Heart left ventricle (tissue), 16 donors: ENCODE results near the gene KCNMA1. TPM values are rescaled to one million over a fixed set of nuclear protein-coding genes. Genes with fewer than 3 reads are reported as not detected.

ENCODE experiments used
- ATAC-seq, 4 donors: fragments of 200-7000 bp; cut with Tn5 transposase; one replicate each; pipeline ENCODE4 v1.9.1; 2020 to 2022; ENCODE audit warnings: moderate library complexity in 4 of 4, mild to moderate bottlenecking in 3 of 4, moderate number of reproducible peaks in 1 of 4
- DNase-seq, 5 donors: peaks; one replicate each; pipeline ENCODE4 v3.0.0-alpha.2; 2020
- H3K27ac ChIP-seq, 12 donors: fragments of 200-600 bp; sonication (generic) in 4 of 12; one replicate each; pipeline versions ENCODE4 v1.5.0 to v1.8.0; 2016 to 2022; ENCODE audit warnings: mild to moderate bottlenecking in 2 of 12
- H3K27me3 ChIP-seq, 9 donors: fragments of 200-600 bp; sonication (generic) in 2 of 9; one replicate each; pipeline versions ENCODE4 v1.5.1 to v1.8.0; 2016 to 2022; ENCODE audit warnings: mild to moderate bottlenecking in 3 of 9
- H3K36me3 ChIP-seq, 9 donors: fragments of 200-600 bp; sonication (generic) in 2 of 9; one replicate each; pipeline versions ENCODE4 v1.5.0 to v1.8.0; 2018 to 2022; ENCODE audit warnings: mild to moderate bottlenecking in 2 of 9
- H3K4me1 ChIP-seq, 12 donors: fragments of 200-600 bp; sonication (generic) in 4 of 12; one replicate each; pipeline versions ENCODE4 v1.5.0 to v1.8.0; 2016 to 2022; ENCODE audit warnings: mild to moderate bottlenecking in 3 of 12
- H3K4me3 ChIP-seq, 12 donors: fragments of 200-600 bp; sonication (generic) in 4 of 12; one replicate each; pipeline versions ENCODE4 v1.5.0 to v1.8.0; 2017 to 2022; ENCODE audit warnings: mild to moderate bottlenecking in 9 of 12, moderate library complexity in 4 of 12
- H3K9me3 ChIP-seq, 12 donors: fragments of 200-600 bp; sonication (generic) in 4 of 12; one replicate each; pipeline versions ENCODE4 v1.5.0 to v1.8.0; 2016 to 2022; ENCODE audit warnings: mild to moderate bottlenecking in 1 of 12
- POLR2A ChIP-seq, 2 donors: fragments of 450-650 bp; IDR thresholded peaks; one replicate each; pipeline ENCODE4 v1.6.1; 2017; ENCODE audit warnings: antibody characterized with exemption in 2 of 2, mild to moderate bottlenecking in 2 of 2, moderate library complexity in 2 of 2
- WGBS, 4 donors: extraction: QIAGEN DNeasy Blood & Tissue Kit in 2 of 4; methylation state at CpG; one replicate each; pipeline versions ENCODE4 v1.1.5 to v1.1.7; 2013 to 2018; 5-methylcytosine and 5-hydroxymethylcytosine counted together
- intact Hi-C, 10 donors: fragments of 100-400 bp; cut with DNase I; formaldehyde crosslinking; loops; one replicate each; pipeline versions ENCODE4 v1.11.1 to v1.14.2; 2022
- polyA plus RNA-seq, 2 donors: library from polyadenylated mRNA; stranded (reverse); fragments of 200-250 nt; gene quantifications; one replicate each; pipeline ENCODE4 v1.2.3, GENCODE V29; 2013
- total RNA-seq, 9 donors: library from RNA; depleted of rRNA in 2 of 9; stranded (reverse); fragments of >200 nt in 2 of 9; fragmentation: NEBNext Ultra II Directional in 3 of 9; extraction: Animal tissue kit (Norgen Biotek cat#: 25700) in 3 of 9; gene quantifications; one replicate each; pipeline versions ENCODE4 v1.1.0 to v1.2.4, GENCODE V29; 2016 to 2023
- TF ChIP-seq, protein P1 (sequence below), 12 donors: fragments of 200-600 bp; sonication (generic) in 4 of 12; IDR thresholded peaks; one replicate each; pipeline versions ENCODE4 v1.5.0 to v1.8.0; 2018 to 2022; ENCODE audit warnings: antibody characterized with exemption in 12 of 12, mild to moderate bottlenecking in 5 of 12
- donor health status: ischemic (EF 13 %, LVEDD 7.1; RV severe dilation, severe dysfunction).
- donor health status: healthy with polysubstance abuse.
- donor health status: DM: no; HTN: yes; CAD: no.
- donor health status: DM: no; HTN: no; CAD: no.
- donor health status: ischemic (EF 25% LVEDD 6.9; RV normal size, moderate dysfunction).
- donor health status: ischemic (EF 25% LVEDD 5.7; RV mildly dilated, moderate dysfunction).
- donor health status: healthy.
- donor health status: DM: yes; HTN: yes; CAD: no.
- donor health status: ischemic (EF 35%, LVEDD 5.7; RV mildly dilated, moderate dysfunction).
- donor health status: nonischemic (EF 11% LVEDD 7.7; RV severe dilation, severe dysfunction).
- donor health status: DM: yes; HTN: yes; CAD: no.
- donor health status: PGD.
- donor health status: ischemic (EF 29% LVEDD 5.4; RV normal size, mild dysfunction).
- donor health status: nonischemic (EF 23%, LVEDD 6.1; RV moderate dilation, normal function).

The KCNMA1 gene
- total and polyA plus RNA-seq, 11 donors, result 0.39 to 8.7 (median 1.7) TPM

DNA sequence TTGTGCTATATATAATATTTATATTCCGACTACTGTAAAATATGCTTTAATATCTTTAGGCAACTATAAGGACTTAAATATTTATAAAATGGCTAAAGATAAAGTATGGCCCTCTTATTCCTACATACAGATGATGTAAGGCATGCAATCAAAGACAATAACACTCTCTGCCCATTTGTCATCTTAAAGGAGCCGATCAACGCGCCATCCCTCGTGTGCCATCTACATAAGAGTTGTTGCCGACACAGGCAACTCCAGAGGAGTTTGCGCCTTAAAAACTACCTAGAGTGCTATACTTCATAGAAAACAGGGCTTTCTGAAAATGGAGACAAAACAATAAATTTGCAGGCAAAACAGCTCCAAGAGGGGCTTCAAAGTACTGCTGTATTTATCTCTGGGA is 709.0 kb downstream of the KCNMA1 start:
- H3K4me3 ChIP-seq, result no peak overlapping the region
- DNase-seq (no peak), ATAC-seq (no peak)
- H3K4me1 ChIP-seq, result no peaks in the 10 kb centered on the region
- H3K36me3 ChIP-seq, result no peaks in the 10 kb centered on the region
- WGBS, 4 donors, result 95 to 97% (median 95%) methylated on average over 7 of the region's 7 CpGs
- no peak overlapping the region for H3K27ac ChIP-seq
- intact Hi-C loops, result no loop called here
- no peaks in the 10 kb centered on the region for H3K27me3 ChIP-seq
- no peaks in the 10 kb centered on the region for H3K9me3 ChIP-seq
- no peak for TF ChIP-seq POLR2A (IDR thresholded peaks at IDR 0.05)
- TF ChIP-seq, protein P1, sequence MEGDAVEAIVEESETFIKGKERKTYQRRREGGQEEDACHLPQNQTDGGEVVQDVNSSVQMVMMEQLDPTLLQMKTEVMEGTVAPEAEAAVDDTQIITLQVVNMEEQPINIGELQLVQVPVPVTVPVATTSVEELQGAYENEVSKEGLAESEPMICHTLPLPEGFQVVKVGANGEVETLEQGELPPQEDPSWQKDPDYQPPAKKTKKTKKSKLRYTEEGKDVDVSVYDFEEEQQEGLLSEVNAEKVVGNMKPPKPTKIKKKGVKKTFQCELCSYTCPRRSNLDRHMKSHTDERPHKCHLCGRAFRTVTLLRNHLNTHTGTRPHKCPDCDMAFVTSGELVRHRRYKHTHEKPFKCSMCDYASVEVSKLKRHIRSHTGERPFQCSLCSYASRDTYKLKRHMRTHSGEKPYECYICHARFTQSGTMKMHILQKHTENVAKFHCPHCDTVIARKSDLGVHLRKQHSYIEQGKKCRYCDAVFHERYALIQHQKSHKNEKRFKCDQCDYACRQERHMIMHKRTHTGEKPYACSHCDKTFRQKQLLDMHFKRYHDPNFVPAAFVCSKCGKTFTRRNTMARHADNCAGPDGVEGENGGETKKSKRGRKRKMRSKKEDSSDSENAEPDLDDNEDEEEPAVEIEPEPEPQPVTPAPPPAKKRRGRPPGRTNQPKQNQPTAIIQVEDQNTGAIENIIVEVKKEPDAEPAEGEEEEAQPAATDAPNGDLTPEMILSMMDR (IDR thresholded peaks at IDR 0.05), result no peak

DNA sequence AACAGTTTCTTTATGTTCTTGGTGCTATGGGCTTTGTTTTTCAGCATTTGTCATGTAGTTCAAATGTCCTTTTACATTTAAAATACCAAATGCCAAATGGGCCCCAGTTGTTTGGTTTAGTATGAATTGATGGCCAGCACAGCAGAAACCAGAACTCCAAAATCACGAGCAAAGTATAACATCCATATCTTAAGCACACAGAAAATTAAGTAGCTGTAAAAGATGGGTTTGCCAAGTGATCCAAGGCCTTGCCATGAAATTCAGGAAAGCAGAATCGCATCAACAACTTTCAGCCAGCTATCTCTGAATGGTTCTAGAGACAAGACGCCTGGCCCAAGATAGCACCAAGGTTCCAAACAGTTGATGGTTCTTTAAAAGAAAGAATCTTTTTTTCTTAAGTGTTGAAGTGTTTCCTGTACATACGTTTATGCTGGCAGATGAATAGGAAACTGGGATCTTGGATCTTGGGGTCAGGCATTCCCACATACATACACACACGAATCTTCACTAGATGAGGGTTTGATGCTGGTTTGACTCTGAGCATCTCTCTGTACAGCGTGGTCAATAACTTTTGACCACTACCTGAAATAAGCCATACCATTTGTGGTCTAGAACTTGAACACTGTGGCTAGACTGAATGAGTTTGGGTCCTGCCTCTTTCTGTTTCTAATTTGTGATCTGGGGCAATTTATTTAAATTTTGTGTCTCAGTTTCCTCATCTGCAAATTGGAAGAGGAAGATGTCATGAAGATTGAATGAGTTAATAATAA is 711.8 kb downstream of the KCNMA1 start:
- WGBS, 4 donors, result 68 to 81% (median 75%) methylated on average over 6 of the region's 6 CpGs
- no peak overlapping the region for H3K27ac ChIP-seq
- no peaks in the 10 kb centered on the region for H3K4me1 ChIP-seq
- H3K36me3 ChIP-seq, result no peaks in the 10 kb centered on the region
- no peaks in the 10 kb centered on the region for H3K27me3 ChIP-seq
- no peaks in the 10 kb centered on the region for H3K9me3 ChIP-seq
- intact Hi-C loops, result no loop called here
- no peak for ATAC-seq
- H3K4me3 ChIP-seq, result no peak overlapping the region
- no peak for DNase-seq
- TF ChIP-seq POLR2A (IDR thresholded peaks at IDR 0.05), result no peak
- TF ChIP-seq, protein P1 (IDR thresholded peaks at IDR 0.05), result no peak

DNA sequence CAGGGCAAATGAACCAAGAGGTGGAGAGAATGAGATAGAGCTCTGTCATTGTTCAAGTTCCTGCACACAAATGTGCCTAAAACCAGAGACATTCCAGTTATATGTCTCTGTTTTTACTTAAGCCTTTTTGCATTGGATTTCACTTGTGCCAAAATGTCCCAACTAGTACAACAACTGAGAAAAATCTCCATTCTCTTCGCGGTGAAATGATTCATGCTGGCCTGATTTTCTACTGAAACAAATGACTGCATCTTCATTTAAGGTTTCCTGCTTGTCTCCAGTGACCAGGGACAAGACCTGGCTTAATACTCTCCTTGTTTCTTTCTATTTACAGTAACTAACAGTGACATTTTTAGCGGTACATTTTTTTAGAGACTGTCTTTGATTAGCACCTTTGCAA is 714.9 kb downstream of the KCNMA1 start:
- Histone ChIP-seq H3K36me3 (no peaks in the 10 kb centered on the region), H3K4me1 (peaks cover 0 to 5% (median 0%) of the 10 kb centered on the region in 12 donors), H3K4me3 (no peak overlapping the region), H3K9me3 (no peaks in the 10 kb centered on the region), H3K27ac (peak overlapping the region in 1 of 12 donors; percentile 69), H3K27me3 (no peaks in the 10 kb centered on the region)
- ATAC-seq (no peak), DNase-seq (no peak)
- TF ChIP-seq, protein P1 (IDR thresholded peaks at IDR 0.05), result no peak
- no peak for TF ChIP-seq POLR2A (IDR thresholded peaks at IDR 0.05)
- intact Hi-C loops, result no loop called here
- 77 to 85% (median 80%) methylated on average over 3 of the region's 3 CpGs for WGBS, 4 donors

DNA sequence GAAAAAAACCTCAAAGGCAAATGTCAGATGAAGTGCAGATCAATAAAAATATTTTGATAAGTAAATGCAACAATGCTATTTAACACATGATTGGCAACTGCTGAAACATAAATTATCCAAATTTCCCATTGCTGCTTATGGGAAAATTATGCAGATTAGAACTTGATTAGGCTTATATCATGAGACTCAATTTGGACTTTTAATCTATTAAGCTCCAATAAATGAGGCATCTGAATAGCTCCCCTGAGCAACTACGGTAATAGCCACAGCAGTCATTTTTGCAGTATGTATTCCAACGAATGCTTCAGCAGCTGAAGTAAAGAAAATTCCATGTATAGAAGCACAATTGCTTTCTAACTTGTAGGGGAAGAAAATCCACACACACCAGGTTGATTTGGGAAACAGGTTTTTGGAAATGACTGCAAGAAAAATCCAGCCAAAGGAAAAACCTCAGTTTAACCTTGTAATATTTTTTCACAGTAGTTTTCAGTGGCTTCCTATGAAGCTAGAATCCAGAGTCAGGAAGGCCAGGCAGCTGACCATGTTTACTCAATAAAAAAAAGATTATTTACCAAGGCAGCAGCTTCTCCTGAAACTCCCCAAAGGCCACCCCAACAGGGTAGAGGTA is 716.1 kb downstream of the KCNMA1 start:
- no peaks in the 10 kb centered on the region for H3K36me3 ChIP-seq
- H3K9me3 ChIP-seq, result no peaks in the 10 kb centered on the region
- no peak for DNase-seq
- intact Hi-C loops, result no loop called here
- H3K4me1 ChIP-seq, result peaks cover 0 to 5% (median 0%) of the 10 kb centered on the region in 12 donors
- ATAC-seq, result no peak
- WGBS, 4 donors, result 79 to 83% (median 82%) methylated on average over 2 of the region's 2 CpGs
- H3K27ac ChIP-seq, result peak overlapping the region in 1 of 12 donors; percentile 69
- H3K27me3 ChIP-seq, result no peaks in the 10 kb centered on the region
- TF ChIP-seq, protein P1 (IDR thresholded peaks at IDR 0.05), result no peak
- no peak for TF ChIP-seq POLR2A (IDR thresholded peaks at IDR 0.05)
- H3K4me3 ChIP-seq, result no peak overlapping the region
